ENCODE data around the gene SCNM1.

GRCh38 chr1:151143986-151144385, 22.0 kb upstream of the SCNM1 start:
- TF ChIP-seq POLR2A (IDR thresholded peaks at IDR 0.05; ENCODE audit: low read depth) (no peak), EP300 (IDR thresholded peaks at IDR 0.05) (no peak)
- TF ChIP-seq, protein P1, sequence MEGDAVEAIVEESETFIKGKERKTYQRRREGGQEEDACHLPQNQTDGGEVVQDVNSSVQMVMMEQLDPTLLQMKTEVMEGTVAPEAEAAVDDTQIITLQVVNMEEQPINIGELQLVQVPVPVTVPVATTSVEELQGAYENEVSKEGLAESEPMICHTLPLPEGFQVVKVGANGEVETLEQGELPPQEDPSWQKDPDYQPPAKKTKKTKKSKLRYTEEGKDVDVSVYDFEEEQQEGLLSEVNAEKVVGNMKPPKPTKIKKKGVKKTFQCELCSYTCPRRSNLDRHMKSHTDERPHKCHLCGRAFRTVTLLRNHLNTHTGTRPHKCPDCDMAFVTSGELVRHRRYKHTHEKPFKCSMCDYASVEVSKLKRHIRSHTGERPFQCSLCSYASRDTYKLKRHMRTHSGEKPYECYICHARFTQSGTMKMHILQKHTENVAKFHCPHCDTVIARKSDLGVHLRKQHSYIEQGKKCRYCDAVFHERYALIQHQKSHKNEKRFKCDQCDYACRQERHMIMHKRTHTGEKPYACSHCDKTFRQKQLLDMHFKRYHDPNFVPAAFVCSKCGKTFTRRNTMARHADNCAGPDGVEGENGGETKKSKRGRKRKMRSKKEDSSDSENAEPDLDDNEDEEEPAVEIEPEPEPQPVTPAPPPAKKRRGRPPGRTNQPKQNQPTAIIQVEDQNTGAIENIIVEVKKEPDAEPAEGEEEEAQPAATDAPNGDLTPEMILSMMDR (IDR thresholded peaks at IDR 0.05) = no peak

Measured in esophagus muscularis mucosa (tissue), 4 donors.